HAP-1 (cell line): ENCODE results near the gene STON2.

ENCODE experiments used
- DNase-seq, 2 experiments: peaks; one replicate each; pipeline ENCODE4 v3.0.0-alpha.2; 2016 to 2020; ENCODE audit warnings: low spot score in 2 of 2
- H3K27me3 ChIP-seq: fragments of 250-450 bp; sonication (Bioruptor Pico); 2 replicates; pipeline ENCODE4 v1.5.1; 2020; ENCODE audit warnings: low read depth, mild to moderate bottlenecking, moderate library complexity
- H3K36me3 ChIP-seq: fragments of 250-450 bp; sonication (Bioruptor Pico); replicated peaks from 2 replicates; pipeline ENCODE4 v1.5.1; 2020; ENCODE audit warnings: mild to moderate bottlenecking
- H3K4me1 ChIP-seq: fragments of 250-450 bp; sonication (Bioruptor Pico); 2 replicates; pipeline ENCODE4 v1.5.1; 2020; ENCODE audit warnings: mild to moderate bottlenecking
- H3K4me3 ChIP-seq: fragments of 250-450 bp; sonication (Bioruptor Pico); 2 replicates; pipeline ENCODE4 v1.5.1; 2020; ENCODE audit warnings: mild to moderate bottlenecking, moderate library complexity
- H3K9me3 ChIP-seq: fragments of 250-450 bp; sonication (Bioruptor Pico); 2 replicates; pipeline ENCODE4 v1.5.1; 2020; ENCODE audit warnings: mild to moderate bottlenecking, moderate library complexity
- in situ Hi-C: fragments of 300-500 bp; cut with MboI; formaldehyde crosslinking; loops from 3 replicates; pipeline ENCODE4 v1.14.3; 2020; ENCODE audit warnings: low sequenced_read_pairs, inconsistent platforms, mixed read lengths

The STON2 gene

GRCh38 chr14:81412779-81413178 is 12.7 kb upstream of the STON2 start:
- Histone ChIP-seq H3K27me3 (no peaks in the 10 kb centered on the region), H3K4me3 (no peak overlapping the region), H3K4me1 (no peaks in the 10 kb centered on the region), H3K9me3 (0 out of 2 replicates have a peak, but pooled peaks cover 8% of the 10 kb centered on the region), H3K36me3 (no peaks in the 10 kb centered on the region)
- no peak for DNase-seq
- in situ Hi-C loops, result no loop called here

- Histone ChIP-seq H3K4me3 (no peak overlapping the region), H3K9me3 (0 out of 2 replicates have a peak, but pooled peaks cover 8% of the 10 kb centered on the region), H3K4me1 (no peaks in the 10 kb centered on the region), H3K36me3 (no peaks in the 10 kb centered on the region), H3K27me3 (no peaks in the 10 kb centered on the region)
- DNase-seq, result no peak
- in situ Hi-C loops, result no loop called here
Observed at GRCh38 chr14:81408595-81408994, 8.5 kb upstream of the STON2 start.

GRCh38 chr14:81406863-81407262 is 6.7 kb upstream of the STON2 start:
- Histone ChIP-seq H3K4me1 (peaks cover 5% of the 10 kb centered on the region), H3K36me3 (no peaks in the 10 kb centered on the region), H3K27me3 (no peaks in the 10 kb centered on the region), H3K9me3 (0 out of 2 replicates have a peak, but pooled peaks cover 2% of the 10 kb centered on the region), H3K4me3 (no peak overlapping the region)
- in situ Hi-C loops, result no loop called here
- DNase-seq, result no peak

- DNase-seq, result no peak
- Histone ChIP-seq H3K4me3 (no peak overlapping the region), H3K4me1 (peaks cover 34% of the 10 kb centered on the region), H3K9me3 (no peaks in the 10 kb centered on the region), H3K27me3 (no peaks in the 10 kb centered on the region), H3K36me3 (0 out of 2 replicates have a peak, but pooled peaks cover 7% of the 10 kb centered on the region)
- in situ Hi-C loops, result no loop called here
Observed at GRCh38 chr14:81402123-81402495, 2.0 kb upstream of the STON2 start.

GRCh38 chr14:81401420-81402122 is 1.4 kb upstream of the STON2 start:
- Histone ChIP-seq H3K4me1 (peaks cover 34% of the 10 kb centered on the region), H3K9me3 (no peaks in the 10 kb centered on the region), H3K27me3 (no peaks in the 10 kb centered on the region), H3K4me3 (no peak overlapping the region), H3K36me3 (0 out of 2 replicates have a peak, but pooled peaks cover 7% of the 10 kb centered on the region)
- in situ Hi-C loops, result no loop called here
- no peak for DNase-seq

- DNase-seq, result peak; percentile 92 to 99
- no peaks in the 10 kb centered on the region for H3K27me3 ChIP-seq
- no peaks in the 10 kb centered on the region for H3K9me3 ChIP-seq
- H3K36me3 ChIP-seq, result peaks cover 7% of the 10 kb centered on the region; the same call in 1 of the 2 replicates
- in situ Hi-C loops, result no loop called here
- H3K4me3 ChIP-seq, result no peak overlapping the region
- H3K4me1 ChIP-seq, result peaks cover 34% of the 10 kb centered on the region
Observed at GRCh38 chr14:81400852-81401251, 728 bp upstream of the STON2 start.

GRCh38 chr14:81398196-81398891 is 1.8 kb downstream of the STON2 start:
- in situ Hi-C loops, result no loop called here
- DNase-seq, result no peak
- H3K4me3 ChIP-seq, result no peak overlapping the region
- H3K27me3 ChIP-seq, result no peaks in the 10 kb centered on the region
- H3K9me3 ChIP-seq, result no peaks in the 10 kb centered on the region
- peaks cover 18% of the 10 kb centered on the region for H3K36me3 ChIP-seq
- peaks cover 37% of the 10 kb centered on the region for H3K4me1 ChIP-seq

GRCh38 chr14:81396113-81396512 is 4.0 kb downstream of the STON2 start:
- in situ Hi-C loops, result no loop called here
- no peak overlapping the region for H3K4me3 ChIP-seq
- H3K27me3 ChIP-seq, result no peaks in the 10 kb centered on the region
- no peaks in the 10 kb centered on the region for H3K9me3 ChIP-seq
- no peak for DNase-seq
- H3K4me1 ChIP-seq, result peaks cover 43% of the 10 kb centered on the region
- H3K36me3 ChIP-seq, result peaks cover 18% of the 10 kb centered on the region

- no peaks in the 10 kb centered on the region for H3K9me3 ChIP-seq
- in situ Hi-C loops, result no loop called here
- no peak overlapping the region for H3K4me3 ChIP-seq
- DNase-seq, result no peak
- H3K4me1 ChIP-seq, result peaks cover 34% of the 10 kb centered on the region
- H3K36me3 ChIP-seq, result peaks cover 18% of the 10 kb centered on the region
- no peaks in the 10 kb centered on the region for H3K27me3 ChIP-seq
Observed at GRCh38 chr14:81394739-81395138, 5.4 kb downstream of the STON2 start.

GRCh38 chr14:81392976-81393643 is 7.0 kb downstream of the STON2 start:
- in situ Hi-C loops, result no loop called here
- peaks cover 21% of the 10 kb centered on the region for H3K4me1 ChIP-seq
- H3K36me3 ChIP-seq, result peaks cover 18% of the 10 kb centered on the region

GRCh38 chr14:81392052-81392451 is 8.1 kb downstream of the STON2 start:
- Histone ChIP-seq H3K9me3 (no peaks in the 10 kb centered on the region), H3K36me3 (peaks cover 11% of the 10 kb centered on the region), H3K4me1 (peaks cover 21% of the 10 kb centered on the region), H3K27me3 (no peaks in the 10 kb centered on the region), H3K4me3 (no peak overlapping the region)
- in situ Hi-C loops, result no loop called here
- DNase-seq, result peak in 1 of 2 experiments; percentile 25

More at GRCh38 chr14:81392976-81393643, 7.0 kb downstream of the STON2 start:
- Histone ChIP-seq H3K27me3 (no peaks in the 10 kb centered on the region), H3K4me3 (no peak overlapping the region), H3K9me3 (no peaks in the 10 kb centered on the region)
- peak; percentile 42 to 57 for DNase-seq

GRCh38 chr14:81390696-81391095 is 9.4 kb downstream of the STON2 start:
- DNase-seq, result no peak
- no peaks in the 10 kb centered on the region for H3K9me3 ChIP-seq
- peaks cover 34% of the 10 kb centered on the region for H3K4me1 ChIP-seq
- peaks cover 9% of the 10 kb centered on the region for H3K36me3 ChIP-seq
- no peaks in the 10 kb centered on the region for H3K27me3 ChIP-seq
- H3K4me3 ChIP-seq, result no peak overlapping the region
- in situ Hi-C loops, result no loop called here

GRCh38 chr14:81388336-81388735 is 11.8 kb downstream of the STON2 start:
- no peaks in the 10 kb centered on the region for H3K27me3 ChIP-seq
- H3K4me3 ChIP-seq, result no peak overlapping the region
- no peaks in the 10 kb centered on the region for H3K9me3 ChIP-seq
- no peak for DNase-seq
- peaks cover 38% of the 10 kb centered on the region for H3K4me1 ChIP-seq
- no peaks in the 10 kb centered on the region for H3K36me3 ChIP-seq
- in situ Hi-C loops, result no loop called here

GRCh38 chr14:81386290-81386745 is 13.8 kb downstream of the STON2 start:
- H3K4me3 ChIP-seq, result no peak overlapping the region
- in situ Hi-C loops, result no loop called here
- H3K9me3 ChIP-seq, result no peaks in the 10 kb centered on the region
- H3K27me3 ChIP-seq, result no peaks in the 10 kb centered on the region
- H3K36me3 ChIP-seq, result no peaks in the 10 kb centered on the region
- peaks cover 24% of the 10 kb centered on the region for H3K4me1 ChIP-seq
- no peak for DNase-seq
